GM12878 (cell line): ENCODE data around the gene GPR18. TPM values are rescaled to one million over a fixed set of nuclear protein-coding genes. Genes with fewer than 3 reads are reported as not detected.

Experiments used
- ATAC-seq: fragments of 200-7000 bp; cut with Tn5 transposase; 3 replicates; pipeline ENCODE4 v1.9.1; 2020; ENCODE audit warnings: mild to moderate bottlenecking, moderate library complexity
- BruUV-seq: library from RNA; stranded (reverse); fragments of 400-500 nt; replicated peaks from 2 replicates; lab custom pipeline; 2021; lab: Mats Ljungman, UMichigan
- CTCF ChIA-PET: fragments of 300-600 bp; sonication (Branson Sonifier 250); formaldehyde crosslinking; extraction: SDS; loops from one replicate; lab custom pipeline; 2021; ENCODE audit warnings: inconsistent platforms; lab: Yijun Ruan, JAX
- POLR2A ChIA-PET: fragments of 350-600 bp; formaldehyde crosslinking; extraction: SDS; loops from one replicate; lab custom pipeline; 2021; ENCODE audit warnings: inconsistent platforms; lab: Charles Lee
- RAD21 ChIA-PET: fragments of 300-600 bp; sonication (Branson Sonifier 250); formaldehyde crosslinking; loops from one replicate; lab custom pipeline; 2023; ENCODE audit warnings: antibody characterized with exemption; ENCODE audit not compliant: unreplicated experiment; lab: Charles Lee
- SMC1A ChIA-PET: fragments of 300-600 bp; sonication (Branson Sonifier 250); formaldehyde crosslinking; loops from one replicate; lab custom pipeline; 2023; ENCODE audit not compliant: unreplicated experiment, uncharacterized antibody; lab: Charles Lee
- DNase-seq: peaks from one replicate; pipeline ENCODE4 v3.0.0-alpha.2; 2011; ENCODE audit warnings: low read depth, low spot score
- FAIRE-seq: peaks from 3 replicates; lab custom pipeline; 2011; peaks lifted over from hg19 to GRCh38; lab: Jason Lieb, UNC
- H2AFZ ChIP-seq: 2 replicates; pipeline ENCODE4 v1.6.0; 2011; ENCODE audit warnings: low read depth, low read length, control low read depth; ENCODE audit not compliant: control insufficient read depth
- H3K27ac ChIP-seq: 2 replicates; pipeline ENCODE4 v1.5.1; 2011; ENCODE audit warnings: control low read depth; ENCODE audit not compliant: control insufficient read depth, insufficient read depth
- H3K27me3 ChIP-seq, 2 experiments: replicated peaks in 1 of 2; 2 replicates each; pipeline versions ENCODE4 v1.6.0 to v1.6.1; 2011; ENCODE audit warnings: low read length in 1 of 2; ENCODE audit not compliant: control insufficient read depth in 2 of 2, insufficient read depth in 2 of 2
- H3K36me3 ChIP-seq, 2 experiments: 2 replicates each; pipeline ENCODE4 v1.5.1; 2011; ENCODE audit warnings: low read length in 1 of 2; ENCODE audit not compliant: control insufficient read depth in 2 of 2, insufficient read depth in 2 of 2
- H3K4me1 ChIP-seq: 2 replicates; pipeline ENCODE4 v1.6.1; 2011; ENCODE audit warnings: mild to moderate bottlenecking, low read length, moderate library complexity, mixed read lengths; ENCODE audit not compliant: control insufficient read depth, insufficient read depth
- H3K4me2 ChIP-seq: 2 replicates; pipeline ENCODE4 v1.6.0; 2011; ENCODE audit warnings: control low read depth; ENCODE audit not compliant: control insufficient read depth, insufficient read depth
- H3K4me3 ChIP-seq: fragments of 200-600 bp; sonication (generic); 2 replicates; pipeline ENCODE4 v1.5.1; 2016
- H3K79me2 ChIP-seq: 2 replicates; pipeline ENCODE4 v1.6.0; 2011; ENCODE audit warnings: low read length; ENCODE audit not compliant: control insufficient read depth, insufficient read depth
- H3K9ac ChIP-seq: 2 replicates; pipeline ENCODE4 v1.8.0; 2011; ENCODE audit warnings: low read length, control low read depth, mixed read lengths; ENCODE audit not compliant: control insufficient read depth, insufficient read depth
- H3K9me3 ChIP-seq: replicated peaks from 3 replicates; pipeline ENCODE4 v1.5.1; 2011; ENCODE audit warnings: mild to moderate bottlenecking, low read length; ENCODE audit not compliant: control insufficient read depth, insufficient read depth
- H4K20me1 ChIP-seq: 2 replicates; pipeline ENCODE4 v1.6.0; 2011; ENCODE audit not compliant: control insufficient read depth, insufficient read depth
- BCL11A ChIP-seq: IDR thresholded peaks from 2 replicates; pipeline ENCODE4 v1.6.1; 2011; ENCODE audit warnings: low read depth, low read length
- BHLHE40 ChIP-seq, 2 experiments: fragments of 450-650 bp in 1 of 2; IDR thresholded peaks; 2 replicates each; pipeline ENCODE4 v1.6.1; 2011 to 2017; ENCODE audit warnings: low read depth in 2 of 2, borderline replicate concordance in 1 of 2, improper control_type of control experiment in 1 of 2, low read length in 1 of 2, mild to moderate bottlenecking in 1 of 2
- CTCF ChIP-seq, 3 experiments: IDR thresholded peaks in 2 of 3; conservative IDR thresholded peaks in 1 of 3; 2 replicates each; pipeline ENCODE4 v1.5.1; 2011; ENCODE audit warnings: low read depth in 3 of 3, low read length in 3 of 3, mild to moderate bottlenecking in 3 of 3, control low read depth in 2 of 3, moderate library complexity in 2 of 3, inconsistent platforms in 1 of 3, mixed read lengths in 1 of 3; ENCODE audit not compliant: control insufficient read depth in 2 of 3, insufficient read depth in 1 of 3; ENCODE audit errors: extremely low read depth in 1 of 3
- DPF2 ChIP-seq: fragments of 450-650 bp; IDR thresholded peaks from 2 replicates; pipeline ENCODE4 v1.6.1; 2017; ENCODE audit warnings: mild to moderate bottlenecking
- FOXM1 ChIP-seq: IDR thresholded peaks from 2 replicates; pipeline ENCODE4 v1.6.1; 2012; ENCODE audit warnings: low read depth, mild to moderate bottlenecking, inconsistent platforms, low read length, moderate library complexity
- MTA2 ChIP-seq: fragments of 450-650 bp; IDR thresholded peaks from 2 replicates; pipeline ENCODE4 v1.6.1; 2016; ENCODE audit warnings: low read depth, mild to moderate bottlenecking, moderate library complexity
- NFYB ChIP-seq: IDR thresholded peaks from 2 replicates; pipeline ENCODE4 v1.6.1; 2011; ENCODE audit warnings: low read depth, mild to moderate bottlenecking, low read length, improper control_type of control experiment, moderate library complexity; ENCODE audit not compliant: insufficient read depth
- NR2C2 ChIP-seq: IDR thresholded peaks from 2 replicates; pipeline ENCODE4 v1.6.1; 2011; ENCODE audit warnings: borderline replicate concordance, low read depth; ENCODE audit not compliant: control insufficient read depth, insufficient read length
- NR2F1 ChIP-seq: fragments of 450-650 bp; conservative IDR thresholded peaks from 2 replicates; pipeline ENCODE4 v1.6.1; 2017; ENCODE audit warnings: mild to moderate bottlenecking
- POLR2AphosphoS2 ChIP-seq: IDR thresholded peaks from 2 replicates; pipeline ENCODE4 v1.6.1; 2011; ENCODE audit warnings: low read depth, mild to moderate bottlenecking, low read length, improper control_type of control experiment, moderate library complexity
- RFX5 ChIP-seq: IDR thresholded peaks from 2 replicates; pipeline ENCODE4 v1.6.1; 2011; ENCODE audit warnings: low read depth, low read length, improper control_type of control experiment
- SMAD5 ChIP-seq: IDR thresholded peaks from 2 replicates; pipeline ENCODE4 v1.6.1; 2016; ENCODE audit warnings: antibody characterized with exemption, low read depth
- TCF12 ChIP-seq: IDR thresholded peaks from 2 replicates; pipeline ENCODE4 v1.6.1; 2011; ENCODE audit warnings: low read depth, mild to moderate bottlenecking, low read length
- YY1 ChIP-seq: IDR thresholded peaks from 2 replicates; pipeline ENCODE4 v1.6.1; 2011; ENCODE audit warnings: low read depth, mild to moderate bottlenecking, low read length
- WGBS: methylation state at CpG from one replicate; pipeline ENCODE4 v1.1.6; 2016; ENCODE audit warnings: low lambda C conversion rate; ENCODE audit not compliant: insufficient replicate concordance, insufficient coverage; ENCODE audit errors: missing lambda C conversion rate; 5-methylcytosine and 5-hydroxymethylcytosine counted together
- in situ Hi-C: fragments of 300-500 bp; cut with MboI; formaldehyde crosslinking; loops from 9 replicates; pipeline ENCODE4 v1.14.3; 2018; ENCODE audit warnings: mixed read lengths
- intact Hi-C: fragments of 100-400 bp; cut with micrococcal nuclease; formaldehyde crosslinking; loops from one replicate; pipeline ENCODE4 v1.14.2; 2022; ENCODE audit not compliant: unreplicated experiment
- polyA plus RNA-seq, 11 experiments: library from polyadenylated mRNA; depleted of rRNA in 4 of 11; unstranded in 6 of 11; stranded (reverse) in 5 of 11; fragments of >200 nt; fragmentation: Nextera tagmentation in 4 of 11; fragmentation: Illumina TruSeq in 1 of 11; extraction: Ambion mirVana in 4 of 11; extraction: Trizol in 1 of 11; gene quantifications; 1 replicate in 1 of 11; 2 replicates in 10 of 11; pipeline versions ENCODE4 v1.2.1 to v1.2.3, GENCODE V29; 2011 to 2016; ENCODE audit warnings: inconsistent platforms in 2 of 11, missing spikeins in 2 of 11, low read depth in 1 of 11
- total RNA-seq, 4 experiments: library from RNA; depleted of rRNA in 3 of 4; stranded (reverse); fragments of >200 nt in 3 of 4; fragmentation: Illumina TruSeq in 1 of 4; extraction: Trizol in 1 of 4; gene quantifications; 2 replicates each; pipeline versions ENCODE4 v1.2.1 to v1.2.3, GENCODE V29; 2013 to 2021
- TF ChIP-seq, protein P1 (sequence below): fragments of 450-650 bp; IDR thresholded peaks from 2 replicates; pipeline ENCODE4 v1.6.1; 2017; ENCODE audit warnings: mild to moderate bottlenecking, moderate library complexity

Gene GPR18
- total and polyA plus RNA-seq, 10 of the 15 experiments (the other 5 are each of a cell fraction or from before 2014, with no cell fraction given) = 3.3 to 12.9 (median 5.2) TPM

DNA sequence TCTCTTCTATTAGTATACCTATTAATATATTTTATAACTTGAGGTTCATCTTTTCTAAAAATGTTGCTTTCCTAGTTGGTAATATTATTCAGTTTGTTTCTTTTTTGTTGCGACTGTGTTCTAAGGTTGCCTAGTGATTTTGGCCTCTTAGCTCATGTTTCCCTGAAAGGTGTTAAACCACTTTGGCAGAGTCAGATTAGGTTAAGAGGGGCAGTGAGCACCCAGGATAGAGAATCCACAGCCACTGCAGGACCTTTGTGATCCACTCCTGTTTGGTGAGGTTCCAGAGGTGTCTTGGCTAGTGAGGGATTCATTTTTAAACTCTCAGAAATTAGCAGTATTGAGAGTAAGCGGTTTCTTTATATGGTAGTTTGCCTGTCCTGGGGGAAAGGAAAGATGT, 14.9 kb upstream of the GPR18 start:
- H3K27me3 ChIP-seq = no peaks in the 10 kb centered on the region
- CTCF ChIA-PET = interaction anchor here (0.8 to 12.3 kb wide), 7 partner anchors 10 to 233 kb away, joined by 3 to 440 read pairs (median 54); partner anchors contain the start of gene UBAC2
- RAD21 ChIA-PET = interaction anchor here (2.2 to 12.6 kb wide), 4 partner anchors 10 to 164 kb away, joined by 5 to 293 read pairs (median 176); partner anchors contain the start of gene GPR183
- POLR2A ChIA-PET = interaction anchor here (0.9 to 1.9 kb wide), 2 partner anchors 9 to 62 kb away, joined by 4 to 6 read pairs; no protein-coding TSS in a partner anchor
- FAIRE-seq (no peak), ATAC-seq (no peak), DNase-seq (no peak)
- no peak overlapping the region for H3K4me3 ChIP-seq
- no peaks in the 10 kb centered on the region for H4K20me1 ChIP-seq
- H3K79me2 ChIP-seq = peaks cover 24% of the 10 kb centered on the region
- no peak overlapping the region for H2AFZ ChIP-seq
- no peaks in the 10 kb centered on the region; a peak in 1 of 4 replicates for H3K36me3 ChIP-seq
- peaks cover 10% of the 10 kb centered on the region; the same call in 2 of the 3 replicates for H3K9me3 ChIP-seq
- intact Hi-C loops (no loop called here), in situ Hi-C loops (loop anchor here (5.0 kb wide), 1 partner anchor 164 kb away; no protein-coding TSS in a partner anchor)
- no peak overlapping the region for H3K27ac ChIP-seq
- TF ChIP-seq TCF12 = no peak
- no peak for TF ChIP-seq BHLHE40 (IDR thresholded peaks at IDR 0.05; ENCODE audit: borderline replicate concordance in 1 of 2, low read depth in 2 of 2, low read length in 1 of 2)
- TF ChIP-seq, protein P1, sequence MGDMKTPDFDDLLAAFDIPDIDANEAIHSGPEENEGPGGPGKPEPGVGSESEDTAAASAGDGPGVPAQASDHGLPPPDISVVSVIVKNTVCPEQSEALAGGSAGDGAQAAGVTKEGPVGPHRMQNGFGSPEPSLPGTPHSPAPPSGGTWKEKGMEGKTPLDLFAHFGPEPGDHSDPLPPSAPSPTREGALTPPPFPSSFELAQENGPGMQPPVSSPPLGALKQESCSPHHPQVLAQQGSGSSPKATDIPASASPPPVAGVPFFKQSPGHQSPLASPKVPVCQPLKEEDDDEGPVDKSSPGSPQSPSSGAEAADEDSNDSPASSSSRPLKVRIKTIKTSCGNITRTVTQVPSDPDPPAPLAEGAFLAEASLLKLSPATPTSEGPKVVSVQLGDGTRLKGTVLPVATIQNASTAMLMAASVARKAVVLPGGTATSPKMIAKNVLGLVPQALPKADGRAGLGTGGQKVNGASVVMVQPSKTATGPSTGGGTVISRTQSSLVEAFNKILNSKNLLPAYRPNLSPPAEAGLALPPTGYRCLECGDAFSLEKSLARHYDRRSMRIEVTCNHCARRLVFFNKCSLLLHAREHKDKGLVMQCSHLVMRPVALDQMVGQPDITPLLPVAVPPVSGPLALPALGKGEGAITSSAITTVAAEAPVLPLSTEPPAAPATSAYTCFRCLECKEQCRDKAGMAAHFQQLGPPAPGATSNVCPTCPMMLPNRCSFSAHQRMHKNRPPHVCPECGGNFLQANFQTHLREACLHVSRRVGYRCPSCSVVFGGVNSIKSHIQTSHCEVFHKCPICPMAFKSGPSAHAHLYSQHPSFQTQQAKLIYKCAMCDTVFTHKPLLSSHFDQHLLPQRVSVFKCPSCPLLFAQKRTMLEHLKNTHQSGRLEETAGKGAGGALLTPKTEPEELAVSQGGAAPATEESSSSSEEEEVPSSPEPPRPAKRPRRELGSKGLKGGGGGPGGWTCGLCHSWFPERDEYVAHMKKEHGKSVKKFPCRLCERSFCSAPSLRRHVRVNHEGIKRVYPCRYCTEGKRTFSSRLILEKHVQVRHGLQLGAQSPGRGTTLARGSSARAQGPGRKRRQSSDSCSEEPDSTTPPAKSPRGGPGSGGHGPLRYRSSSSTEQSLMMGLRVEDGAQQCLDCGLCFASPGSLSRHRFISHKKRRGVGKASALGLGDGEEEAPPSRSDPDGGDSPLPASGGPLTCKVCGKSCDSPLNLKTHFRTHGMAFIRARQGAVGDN = no peak
- no peak for TF ChIP-seq FOXM1
- TF ChIP-seq CTCF (IDR thresholded peaks at IDR 0.05 in 2 of 3, conservative IDR thresholded peaks at IDR 0.05 in 1 of 3; ENCODE audit: control insufficient read depth in 2 of 3, extremely low read depth in 1 of 3, insufficient read depth in 1 of 3, low read depth in 3 of 3, low read length in 3 of 3) = no peak
- no peak for TF ChIP-seq DPF2
- no peak for TF ChIP-seq NFYB
- TF ChIP-seq SMAD5 = no peak
- TF ChIP-seq NR2F1 = no peak
- no peak for TF ChIP-seq MTA2
- no peak for TF ChIP-seq POLR2AphosphoS2
- TF ChIP-seq NR2C2 = no peak
- no peak for TF ChIP-seq RFX5
- TF ChIP-seq YY1 = no peak
- no peak for TF ChIP-seq BCL11A
- SMC1A ChIA-PET = interaction anchor here (0.8 to 14.4 kb wide), 9 partner anchors 9 to 231 kb away, joined by 3 to 306 read pairs (median 94); partner anchors contain the start of genes GPR183 and TM9SF2
- H3K9ac ChIP-seq = no peak overlapping the region
- WGBS = 94% methylated on average over 2 of the region's 2 CpGs
- H3K4me1 ChIP-seq = peaks cover 33% of the 10 kb centered on the region
- no peak overlapping the region for H3K4me2 ChIP-seq
- no TSS peak for BruUV-seq
